ENCODE measurements around the gene CARD11.

Gene CARD11

DNA sequence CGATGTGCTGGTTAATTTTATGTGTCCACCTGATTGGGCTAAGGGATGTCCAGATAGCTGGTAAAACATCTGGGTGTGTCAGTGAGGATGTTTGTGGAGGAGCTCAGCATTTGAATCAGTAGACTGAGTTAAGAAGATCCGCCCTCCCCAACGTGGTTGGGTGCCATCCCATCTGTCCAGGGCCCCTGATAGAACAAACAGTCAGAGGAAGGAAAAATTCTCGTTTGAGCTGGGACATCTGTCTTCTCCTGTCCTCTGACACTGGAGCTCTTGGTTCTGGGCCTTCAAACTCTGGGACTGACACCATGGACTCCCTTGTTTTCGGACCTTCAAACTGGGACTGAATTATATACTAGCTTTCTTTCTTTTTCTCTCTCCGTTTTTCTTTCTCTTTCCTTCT, 59.6 kb downstream of the CARD11 start:
- no peak overlapping the region for H3K4me3 ChIP-seq (ENCODE audit: low read depth, low read length)

DNA sequence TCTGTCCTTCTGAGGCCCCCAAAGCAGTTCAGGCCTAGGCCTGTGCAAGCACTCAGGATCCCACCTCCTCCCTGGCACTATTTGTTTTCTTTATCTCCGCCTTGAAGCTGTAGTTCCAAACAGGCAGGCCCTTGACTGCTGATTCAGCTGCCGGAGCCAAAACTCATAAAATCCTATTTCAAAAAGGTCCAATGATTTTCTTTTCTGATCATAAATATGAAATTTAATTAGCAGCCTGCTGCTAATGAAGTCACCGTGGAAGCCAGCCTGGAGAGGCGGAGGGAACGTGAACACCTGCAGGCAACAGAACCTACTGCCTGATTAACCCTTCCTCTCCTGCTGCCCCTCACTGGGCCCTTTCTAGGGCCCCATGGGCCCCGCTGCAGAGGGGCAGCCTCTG, 60.1 kb downstream of the CARD11 start:
- no peak overlapping the region for H3K4me3 ChIP-seq (ENCODE audit: low read depth, low read length)

DNA sequence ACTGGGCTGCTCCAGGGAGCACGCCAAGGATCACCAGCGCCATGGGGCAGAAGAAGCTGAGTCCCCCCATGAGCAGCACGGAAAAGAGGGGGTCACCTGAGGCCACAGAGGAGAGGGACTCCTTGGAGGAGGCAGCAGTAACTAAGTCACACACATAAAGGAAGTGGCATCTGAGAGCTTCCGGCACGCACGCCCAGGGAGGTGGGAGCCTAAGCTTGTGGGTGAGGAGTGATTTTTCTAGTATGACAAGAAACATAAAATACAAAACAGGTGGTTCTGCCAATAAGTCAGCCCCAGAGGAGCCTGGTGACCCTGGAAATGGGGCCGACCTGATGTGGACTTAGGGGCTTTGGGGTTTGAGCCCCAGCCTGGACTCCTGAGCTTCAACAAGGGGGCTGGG, 60.8 kb downstream of the CARD11 start:
- H3K4me3 ChIP-seq (ENCODE audit: low read depth, low read length): no peak overlapping the region

DNA sequence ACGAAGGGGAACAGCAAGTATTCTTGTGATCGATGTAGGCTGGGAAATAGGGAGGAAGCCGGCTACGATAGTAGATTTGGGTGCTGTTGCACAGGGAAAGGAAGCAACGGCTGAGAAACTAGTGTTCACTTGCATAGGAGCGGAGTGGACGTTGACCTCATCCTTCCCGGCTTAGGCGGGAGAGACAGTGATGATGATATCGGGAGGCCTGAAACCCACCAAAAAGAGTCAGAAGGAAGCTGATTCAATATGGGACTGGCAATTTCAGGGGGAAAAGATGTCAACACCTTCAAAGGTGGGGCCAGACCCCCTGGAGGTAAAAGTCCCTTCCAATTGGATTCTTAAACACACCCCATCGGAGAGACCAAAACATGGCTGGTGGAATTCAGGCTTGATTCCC, 61.3 kb downstream of the CARD11 start:
- no peak overlapping the region for H3K4me3 ChIP-seq (ENCODE audit: low read depth, low read length)

DNA sequence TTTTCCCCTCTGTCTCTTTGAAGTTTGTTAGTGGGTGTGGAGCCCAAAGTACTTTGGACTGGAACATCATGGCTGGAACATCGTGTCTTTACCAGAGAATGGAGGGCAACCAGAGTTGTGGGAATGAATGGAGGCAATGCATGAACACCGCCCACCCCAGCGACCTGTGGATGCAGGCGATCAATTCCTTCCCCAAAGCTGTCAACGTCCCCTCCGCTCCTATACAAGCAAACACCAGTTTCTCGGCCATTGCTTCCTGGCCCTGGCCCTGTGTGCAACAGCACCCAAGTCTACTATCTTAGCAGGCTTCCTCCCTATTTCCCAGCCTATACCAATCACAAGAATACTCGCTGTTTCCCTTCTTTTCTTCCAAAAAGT, 62.6 kb downstream of the CARD11 start:
- no peak overlapping the region for H3K4me3 ChIP-seq (ENCODE audit: low read depth, low read length)

DNA sequence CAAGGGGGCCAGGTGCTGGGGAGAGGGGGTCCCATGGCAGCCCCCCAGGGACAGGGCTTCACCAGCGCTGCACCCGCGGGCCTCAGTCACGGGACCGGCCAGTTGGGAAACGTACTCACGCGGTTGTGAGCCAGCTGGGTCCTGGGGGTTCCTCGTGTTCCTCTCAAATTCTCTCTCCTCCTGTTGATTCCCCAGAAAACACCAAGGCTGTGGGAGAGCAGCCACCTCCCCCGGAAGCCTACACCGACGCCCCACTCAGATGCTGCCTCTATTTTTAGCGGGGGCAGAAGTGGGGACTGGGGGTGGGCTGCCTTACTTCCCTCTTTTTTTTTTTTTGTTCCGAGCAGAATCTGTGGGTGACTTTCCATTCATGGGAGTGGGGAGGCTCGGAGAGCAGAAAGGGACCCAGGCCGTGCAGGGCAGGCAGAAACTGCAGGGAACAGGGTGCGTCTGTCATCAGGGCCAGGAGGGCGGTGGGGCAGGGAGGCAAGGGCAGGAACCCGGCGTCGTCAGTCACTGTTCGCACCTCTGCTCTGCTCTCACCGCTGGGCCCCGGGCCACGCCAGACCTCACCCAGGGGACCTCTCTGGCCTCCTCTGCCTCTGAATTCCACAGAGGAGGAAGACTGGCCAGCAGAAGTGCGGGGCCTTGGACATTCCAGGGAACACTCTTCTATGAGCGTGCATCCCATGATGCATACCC, 63.1 kb downstream of the CARD11 start:
- no peak overlapping the region for H3K4me3 ChIP-seq (ENCODE audit: low read depth, low read length)

DNA sequence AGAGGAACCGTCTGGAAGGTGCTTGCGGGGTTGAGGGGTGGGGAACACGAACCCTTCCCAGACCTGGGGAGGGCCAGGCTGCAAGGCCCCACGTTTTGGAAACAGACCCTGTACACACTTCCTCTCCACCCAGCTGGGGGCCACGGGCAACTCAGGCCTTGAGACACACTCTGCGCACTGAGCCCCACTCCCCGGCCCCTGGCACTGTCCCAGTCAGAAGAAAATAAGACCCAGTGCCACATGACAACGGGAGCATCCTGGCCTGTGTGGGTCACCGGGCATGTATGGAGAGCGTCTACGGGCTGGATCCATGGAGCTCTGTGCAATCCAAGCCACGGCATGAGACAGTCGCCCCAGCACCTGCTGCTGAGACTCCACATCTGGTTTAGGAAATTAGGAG, 63.7 kb downstream of the CARD11 start:
- no peak overlapping the region for H3K4me3 ChIP-seq (ENCODE audit: low read depth, low read length)

DNA sequence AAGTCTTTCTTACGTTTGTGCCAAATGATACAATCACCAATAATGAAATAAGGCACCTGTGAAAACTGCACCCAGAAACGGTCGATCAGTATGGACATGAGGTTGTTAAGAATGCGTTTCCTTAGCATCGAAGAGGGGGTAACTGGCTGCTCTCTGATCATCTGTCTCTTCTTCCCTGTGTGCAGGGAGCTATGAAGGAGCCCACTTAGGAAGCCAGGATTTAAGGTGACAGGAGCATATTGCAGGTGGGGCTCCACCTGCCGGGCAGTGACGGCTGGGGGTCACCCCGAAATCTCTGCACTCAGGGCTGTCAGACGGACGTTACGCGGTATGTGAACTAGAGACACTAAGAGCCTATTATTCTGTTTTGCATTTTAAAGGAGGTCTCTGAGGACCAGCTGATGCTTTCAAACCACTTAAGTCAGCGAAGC, 64.5 kb downstream of the CARD11 start:
- no peak overlapping the region for H3K4me3 ChIP-seq (ENCODE audit: low read depth, low read length)

DNA sequence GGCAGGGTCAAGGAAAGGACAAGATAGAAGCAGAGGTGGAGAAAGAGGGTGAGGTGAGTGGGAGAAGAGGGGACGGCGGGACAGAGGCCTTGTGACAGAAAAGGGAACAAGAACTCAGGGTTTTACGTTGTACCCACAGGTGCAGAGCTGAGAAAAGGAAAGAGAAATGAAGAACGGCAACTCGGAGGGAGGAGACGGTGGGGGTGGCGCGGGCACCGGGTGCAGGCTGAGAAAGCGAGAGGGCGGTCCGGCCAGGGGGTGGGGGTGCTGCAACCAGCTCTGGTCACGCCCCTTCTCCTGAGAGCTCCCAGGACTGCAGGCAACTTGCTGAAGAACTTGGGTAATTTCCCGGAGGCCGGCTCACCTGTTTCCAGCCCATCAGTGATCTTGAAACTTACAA, 65.3 kb downstream of the CARD11 start:
- no peak overlapping the region for H3K4me3 ChIP-seq (ENCODE audit: low read depth, low read length)

DNA sequence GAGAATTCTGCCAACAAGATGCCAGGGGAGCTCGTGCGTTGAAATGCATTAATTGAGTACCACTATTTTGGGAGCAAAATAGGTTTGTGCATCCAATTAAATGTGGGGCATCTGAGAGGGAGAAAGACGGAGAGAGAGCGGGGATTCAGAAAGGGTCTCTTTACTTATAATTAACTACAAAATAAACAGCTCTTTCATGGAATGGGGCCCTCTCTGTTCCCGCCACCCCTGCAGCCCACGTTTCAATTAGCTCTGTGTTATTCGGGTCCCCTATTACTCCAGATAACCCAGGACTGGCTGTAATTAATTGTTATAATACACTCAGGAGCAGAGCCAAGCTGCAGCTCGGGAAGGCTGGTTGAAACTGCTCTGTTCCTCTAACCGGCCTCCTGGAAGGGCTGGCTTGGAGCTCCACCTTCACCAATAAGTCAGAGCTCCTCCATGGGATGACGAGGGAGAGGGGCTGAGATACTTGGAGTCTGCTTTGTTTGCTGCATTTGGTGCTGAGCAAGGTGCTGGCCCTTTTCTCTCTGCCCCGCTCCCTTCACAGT, 67.8 kb downstream of the CARD11 start:
- H3K4me3 ChIP-seq (ENCODE audit: low read depth, low read length): no peak overlapping the region

DNA sequence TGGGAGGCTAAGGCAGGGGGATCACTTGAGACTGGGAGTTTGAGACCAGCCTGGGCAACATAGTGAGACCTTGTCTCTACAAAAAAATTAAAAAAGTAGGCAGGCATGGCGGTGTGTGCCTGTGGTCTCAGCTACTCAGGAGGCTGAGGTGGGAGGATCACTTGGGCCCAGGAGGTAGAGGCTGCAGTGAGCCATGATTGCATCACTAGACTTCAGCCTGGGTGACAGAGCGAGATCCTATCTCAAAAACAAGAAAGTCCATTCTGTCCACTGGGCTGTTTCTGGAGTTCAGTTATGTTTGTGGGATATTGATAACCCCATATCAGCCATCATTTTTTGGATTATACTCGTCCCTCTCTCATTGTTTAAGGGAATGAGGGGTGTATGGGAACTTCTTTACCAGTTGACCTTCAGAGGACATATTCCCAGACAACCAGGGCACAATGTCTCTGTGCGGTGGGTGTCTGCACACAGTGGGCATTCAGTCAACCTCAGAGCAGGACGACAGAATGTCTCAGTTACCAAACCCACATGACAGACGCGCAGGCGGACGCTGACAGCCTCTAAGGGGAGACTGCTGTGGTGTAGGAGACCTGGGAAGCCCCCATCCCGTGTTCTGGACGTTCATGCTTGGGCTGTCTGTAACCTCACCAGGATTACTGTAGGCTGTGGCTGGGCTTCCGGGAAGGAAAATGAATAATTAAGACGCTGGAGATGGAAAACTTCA, 69.4 kb downstream of the CARD11 start:
- H3K4me3 ChIP-seq (ENCODE audit: low read depth, low read length): no peak overlapping the region

DNA sequence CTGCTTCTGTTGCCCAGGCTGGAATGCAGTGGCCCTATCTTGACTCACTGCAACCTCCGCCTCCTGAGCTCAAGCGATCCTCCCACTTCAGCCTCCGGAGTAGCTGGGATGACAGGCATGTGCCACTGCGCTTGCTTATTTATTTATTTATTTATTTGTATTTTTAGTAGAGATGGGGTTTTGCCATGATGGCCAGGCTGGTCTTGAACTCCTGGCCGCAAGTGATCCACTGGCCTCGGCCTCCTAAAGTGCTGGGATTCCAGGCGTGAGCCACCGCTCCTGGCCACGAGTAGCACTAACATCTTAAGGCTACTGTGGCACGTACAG, 70.9 kb downstream of the CARD11 start:
- no peak overlapping the region for H3K4me3 ChIP-seq (ENCODE audit: low read depth, low read length)

DNA sequence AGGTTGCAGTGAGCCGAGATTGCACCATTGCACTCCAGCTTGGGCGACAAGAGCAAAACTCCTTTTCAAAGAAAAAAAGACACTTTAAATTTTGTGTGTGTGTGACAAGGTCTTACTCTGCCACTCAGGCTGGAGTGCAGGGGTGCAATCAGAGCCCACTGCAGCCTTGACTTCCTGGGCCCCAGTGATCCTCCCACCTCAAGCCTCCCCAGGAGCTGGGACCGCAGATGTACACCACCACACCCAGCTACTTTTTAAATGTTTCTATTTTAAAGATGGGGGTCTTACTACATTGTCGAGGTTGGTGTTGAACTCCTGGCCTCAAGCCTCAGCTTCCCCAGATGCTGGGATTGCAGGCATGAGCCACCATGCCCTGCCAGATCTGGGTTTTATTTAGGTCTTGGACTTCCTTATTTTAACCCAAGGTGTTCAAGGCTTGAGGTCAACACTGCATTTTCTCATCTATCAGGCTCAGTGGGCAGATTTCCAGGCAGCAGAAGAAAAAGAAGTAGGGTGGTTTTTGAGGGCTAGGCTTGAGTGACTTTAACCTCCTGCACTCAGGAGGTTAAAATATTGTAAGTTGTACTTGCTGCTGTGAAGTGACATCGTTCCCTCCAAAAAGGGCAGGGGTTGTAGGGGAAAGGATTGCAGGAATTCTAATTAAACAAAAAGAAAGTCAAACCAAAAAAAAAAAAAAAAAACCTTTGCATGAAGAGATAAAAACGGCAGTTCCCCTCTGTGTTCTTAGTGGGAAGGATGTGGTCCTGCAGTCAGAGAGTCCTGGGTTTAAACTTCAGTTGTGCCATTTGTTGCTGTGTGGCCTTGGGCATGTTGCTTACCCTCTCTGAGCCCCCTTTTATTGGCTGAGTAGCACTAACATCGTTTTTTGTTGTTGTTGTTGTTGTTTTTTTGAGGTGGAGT, 71.5 kb downstream of the CARD11 start:
- no peak overlapping the region for H3K4me3 ChIP-seq (ENCODE audit: low read depth, low read length)

DNA sequence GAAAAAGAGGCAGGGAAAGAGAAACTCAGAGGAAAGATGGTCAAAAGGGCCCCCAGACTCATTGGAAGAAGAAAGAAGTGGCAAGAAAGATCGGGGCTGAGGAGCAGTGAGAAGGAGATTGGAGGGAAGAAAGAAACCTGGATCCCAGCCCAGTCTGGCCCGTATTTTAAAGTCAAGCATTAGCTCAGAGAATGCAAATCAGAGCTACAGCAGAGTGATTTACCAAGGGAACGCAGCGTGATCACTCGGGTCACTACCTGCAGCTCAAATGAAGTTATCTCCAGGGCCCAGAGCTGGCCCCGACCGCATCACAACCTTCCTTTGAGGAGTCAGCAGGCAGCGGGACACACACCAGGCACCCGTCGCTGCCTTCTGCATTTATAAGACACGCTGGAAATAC, 72.8 kb downstream of the CARD11 start:
- no peak overlapping the region for H3K4me3 ChIP-seq (ENCODE audit: low read depth, low read length)

DNA sequence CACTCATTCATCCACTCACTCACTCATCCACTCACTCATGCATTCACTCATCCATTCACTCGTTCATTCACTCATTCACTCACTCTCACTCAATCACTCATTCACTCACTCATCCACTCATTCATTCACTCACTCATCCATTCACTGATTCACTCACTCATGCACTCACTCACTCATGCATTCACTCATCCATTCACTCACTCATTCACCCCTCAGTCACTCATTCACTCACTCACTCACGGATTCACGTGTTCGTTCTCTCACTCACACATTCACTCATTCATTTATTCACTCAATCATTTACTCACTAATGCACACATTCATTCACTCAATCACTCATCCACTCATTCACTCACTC, 73.4 kb downstream of the CARD11 start:
- no peak overlapping the region for H3K4me3 ChIP-seq (ENCODE audit: low read depth, low read length)

DNA sequence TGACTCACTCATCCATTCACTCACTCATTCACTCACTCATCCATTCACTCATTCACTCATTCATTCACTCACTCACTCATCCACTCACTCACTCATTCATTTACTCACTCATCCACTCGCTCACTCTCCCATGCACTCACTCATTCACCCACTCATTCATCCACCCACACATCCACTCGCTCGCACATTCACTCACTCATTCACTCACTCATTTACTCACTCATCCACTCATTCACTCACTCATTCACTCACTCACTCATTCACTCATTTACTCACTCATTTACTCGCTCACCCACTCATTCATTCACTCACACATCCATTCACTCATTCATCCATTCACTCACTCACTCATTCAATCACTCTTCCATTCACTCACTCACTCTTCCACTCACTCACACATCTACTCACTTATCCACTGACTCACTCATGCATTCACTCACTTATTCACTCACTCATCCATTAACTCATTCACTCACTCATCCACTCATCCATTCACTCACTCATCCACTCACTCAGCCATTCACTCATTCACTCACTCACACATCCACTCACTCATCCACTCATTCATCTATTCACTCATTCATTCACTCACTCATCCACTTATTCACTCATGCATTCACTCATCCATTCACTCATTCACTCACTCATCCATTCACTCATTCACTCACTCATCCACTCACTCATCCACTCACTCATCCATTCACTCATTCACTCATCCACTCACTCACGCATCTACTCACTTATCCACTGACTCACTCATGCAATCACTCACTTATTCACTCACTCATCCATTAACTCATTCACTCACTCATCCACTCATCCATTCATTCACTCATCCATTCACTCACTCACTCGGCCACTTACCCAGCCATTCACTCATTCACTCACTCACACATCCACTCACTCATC, 74.0 kb downstream of the CARD11 start:
- no peak overlapping the region for H3K4me3 ChIP-seq (ENCODE audit: low read depth, low read length)

DNA sequence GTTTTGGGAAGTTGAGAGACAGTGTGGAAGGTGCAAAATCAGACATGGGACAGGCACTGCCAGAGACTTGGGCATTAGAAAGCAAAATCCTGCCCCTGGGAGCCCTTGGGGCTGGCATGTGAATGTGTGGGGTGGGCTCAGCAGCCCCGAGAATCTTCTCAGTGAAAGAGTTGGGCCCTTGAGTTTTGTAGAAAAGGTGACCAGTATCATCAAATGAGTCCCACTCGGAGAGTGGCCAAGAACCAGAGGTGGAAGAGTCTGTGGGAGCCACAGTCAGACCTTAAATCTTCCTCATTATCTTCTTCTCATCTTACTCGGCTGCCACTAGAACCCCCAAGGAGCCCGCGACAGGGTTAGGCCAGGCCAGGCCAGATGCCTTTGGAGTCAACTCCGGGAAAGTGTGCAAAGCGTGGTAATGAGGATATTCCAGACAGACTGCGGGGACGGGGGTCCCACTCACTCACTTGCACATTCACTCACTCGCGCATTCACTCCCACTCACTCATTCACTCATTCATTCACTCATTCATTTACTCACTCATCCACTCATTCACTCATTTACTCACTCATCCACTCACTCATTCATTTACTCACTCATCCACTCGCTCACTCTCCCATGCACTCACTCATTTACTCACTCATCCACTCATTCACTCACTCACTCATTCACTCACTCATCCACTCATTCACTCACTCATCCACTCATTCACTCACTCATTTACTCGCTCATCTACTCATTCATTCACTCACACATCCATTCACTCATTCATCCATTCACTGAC, 74.9 kb downstream of the CARD11 start:
- H3K4me3 ChIP-seq (ENCODE audit: low read depth, low read length): no peak overlapping the region

DNA sequence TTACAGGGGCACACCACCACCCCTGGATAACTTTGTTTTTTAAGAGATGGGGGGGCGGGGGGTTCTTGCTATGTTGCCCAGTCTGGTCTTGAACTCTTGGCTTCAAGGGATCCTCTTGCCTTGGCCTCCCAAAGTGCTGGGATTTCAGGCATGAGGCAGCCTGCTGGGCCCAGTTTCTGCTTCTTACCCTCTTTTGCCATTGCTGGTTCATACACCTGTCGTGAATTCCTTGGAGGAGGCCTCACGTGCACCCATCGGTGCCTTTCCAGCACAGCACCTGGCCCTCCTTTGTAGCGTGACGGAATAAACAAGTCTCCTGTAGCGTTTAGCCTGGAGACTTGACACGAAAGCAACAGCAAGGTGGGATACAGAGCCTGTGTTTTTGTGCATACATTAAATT, 75.5 kb downstream of the CARD11 start:
- no peak overlapping the region for H3K4me3 ChIP-seq (ENCODE audit: low read depth, low read length)

DNA sequence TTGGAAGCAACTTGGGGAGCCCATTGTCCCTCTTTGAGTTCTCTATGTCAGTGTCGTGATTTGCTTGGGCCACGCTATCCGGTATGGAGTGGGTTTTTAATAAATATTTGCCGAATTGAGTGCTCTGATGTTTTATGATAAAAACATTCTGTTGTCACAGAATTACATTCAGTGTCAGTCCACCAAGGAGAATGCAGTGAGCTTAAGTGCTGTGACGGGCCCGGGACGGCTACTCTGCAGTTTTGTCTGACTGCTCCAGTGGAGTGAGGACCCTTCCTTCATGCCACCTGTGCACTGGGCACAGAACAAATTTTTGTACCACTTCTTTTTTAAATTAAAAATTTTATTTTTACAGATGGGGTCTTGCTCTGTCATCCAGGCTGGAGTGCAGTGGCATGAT, 76.0 kb downstream of the CARD11 start:
- no peak overlapping the region for H3K4me3 ChIP-seq (ENCODE audit: low read depth, low read length)

DNA sequence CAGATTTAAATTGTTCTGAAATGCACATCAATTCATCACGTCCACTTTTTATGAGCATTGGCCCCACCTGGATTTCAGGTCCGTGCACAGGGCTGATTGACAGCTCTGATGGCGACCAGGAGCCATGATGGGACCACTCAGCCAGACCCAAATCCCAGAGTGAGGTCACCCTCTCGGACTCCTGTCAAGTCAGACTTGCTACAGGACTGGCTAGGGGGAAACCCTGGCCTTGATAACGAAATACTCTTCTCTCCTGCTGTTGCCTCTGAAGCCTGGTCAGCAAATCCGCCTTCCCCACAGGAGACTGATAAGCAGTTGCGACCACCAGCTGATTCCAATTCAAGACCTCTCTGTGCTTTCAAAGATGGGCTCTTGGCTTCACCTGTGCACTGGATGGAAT, 76.4 kb downstream of the CARD11 start:
- H3K4me3 ChIP-seq (ENCODE audit: low read depth, low read length): no peak overlapping the region

All from iPS-11a (cell line).